ENCODE results near the gene SERPIND1.

- TF ChIP-seq CTCF (IDR thresholded peaks at IDR 0.05; ENCODE audit: low read depth, low read length) (no peak), POLR2A (IDR thresholded peaks at IDR 0.05; ENCODE audit: extremely low read depth, insufficient read length) (no peak), MAX (IDR thresholded peaks at IDR 0.05; ENCODE audit: low read depth, low read length) (no peak), MYC (IDR thresholded peaks at IDR 0.05; ENCODE audit: low read depth, low read length) (no peak)
Observed at GRCh38 chr22:20804650-20805049, 30.7 kb downstream of the SERPIND1 start.

Measured in NB4 (cell line).